Measurements from ENCODE around the gene CARMIL1.
"Not testable (repeated sequence)": the region's sequence is repeated elsewhere in the genome, so short reads cannot be mapped to it uniquely, and the experiment has no call there.

Gene CARMIL1

GRCh38 chr6:25359191-25359861, 80.2 kb downstream of the CARMIL1 start:
- no peak overlapping the region for H3K4me3 ChIP-seq (ENCODE audit: low read depth, low read length)
- no peak for DNase-seq (ENCODE audit: low read depth)

GRCh38 chr6:25359891-25360290, 80.7 kb downstream of the CARMIL1 start:
- no peak overlapping the region for H3K4me3 ChIP-seq (ENCODE audit: low read depth, low read length)
- no peak for DNase-seq (ENCODE audit: low read depth)

DNA sequence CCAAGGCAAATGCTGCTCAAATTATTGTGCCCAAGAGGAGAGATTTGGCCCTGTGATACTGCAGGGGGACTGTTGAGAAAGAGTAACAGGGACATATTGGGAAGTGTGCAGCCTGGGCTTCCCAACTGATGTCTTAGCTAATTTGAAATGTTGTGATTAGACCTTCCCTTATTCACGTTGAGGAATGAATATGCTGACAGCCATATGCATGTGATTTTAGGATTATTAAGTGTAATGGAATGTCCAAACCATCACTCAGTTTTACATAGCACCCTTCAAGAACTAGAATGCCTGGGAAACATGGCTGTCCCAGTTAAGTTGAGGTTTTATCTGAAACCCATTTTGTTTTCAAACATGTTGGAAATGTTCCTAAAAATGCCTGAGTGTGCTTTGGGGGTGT, 81.4 kb downstream of the CARMIL1 start:
- H3K4me3 ChIP-seq (ENCODE audit: low read depth, low read length) = no peak overlapping the region
- no peak for DNase-seq (ENCODE audit: low read depth)

DNA sequence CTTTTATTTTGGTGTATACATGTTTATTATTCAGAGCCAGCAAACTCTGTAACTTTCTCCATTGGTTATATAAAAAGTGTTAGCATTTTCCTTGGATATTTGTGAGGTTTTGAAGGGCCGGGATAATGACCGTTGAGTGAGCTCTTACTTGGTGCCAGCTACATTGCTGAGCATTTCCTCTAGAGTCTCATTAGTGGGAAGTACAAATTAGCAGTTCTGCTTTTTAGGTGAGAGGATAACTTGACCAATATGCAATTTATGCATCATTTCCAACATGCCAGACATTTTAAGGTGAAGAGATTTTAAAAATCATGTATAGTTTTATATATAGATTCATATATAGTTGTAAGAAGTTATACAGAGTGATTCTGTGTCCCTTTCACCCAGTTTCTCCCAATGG, 84.3 kb downstream of the CARMIL1 start:
- H3K4me3 ChIP-seq (ENCODE audit: low read depth, low read length) = no peak overlapping the region
- DNase-seq (ENCODE audit: low read depth) = no peak

DNA sequence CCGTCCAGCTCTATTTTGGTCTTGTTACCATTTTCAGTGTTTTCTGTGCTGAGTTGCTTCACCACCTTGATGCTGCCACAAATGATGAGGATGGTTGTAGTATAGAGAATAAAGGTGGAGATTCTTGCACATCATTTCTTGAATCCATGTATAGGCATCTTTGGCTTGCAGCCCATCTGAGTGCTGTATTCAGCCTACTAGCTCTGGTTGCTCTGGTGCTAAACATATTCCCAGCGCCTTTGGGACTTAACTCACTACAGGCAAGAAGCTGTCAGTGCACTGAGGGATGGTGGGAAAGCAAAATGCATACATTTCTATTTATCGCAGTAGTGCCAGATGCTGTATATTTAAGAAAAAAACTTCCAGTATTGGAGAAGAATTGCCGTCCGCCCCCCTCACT, 86.0 kb downstream of the CARMIL1 start:
- DNase-seq (ENCODE audit: low read depth) = no peak

DNA sequence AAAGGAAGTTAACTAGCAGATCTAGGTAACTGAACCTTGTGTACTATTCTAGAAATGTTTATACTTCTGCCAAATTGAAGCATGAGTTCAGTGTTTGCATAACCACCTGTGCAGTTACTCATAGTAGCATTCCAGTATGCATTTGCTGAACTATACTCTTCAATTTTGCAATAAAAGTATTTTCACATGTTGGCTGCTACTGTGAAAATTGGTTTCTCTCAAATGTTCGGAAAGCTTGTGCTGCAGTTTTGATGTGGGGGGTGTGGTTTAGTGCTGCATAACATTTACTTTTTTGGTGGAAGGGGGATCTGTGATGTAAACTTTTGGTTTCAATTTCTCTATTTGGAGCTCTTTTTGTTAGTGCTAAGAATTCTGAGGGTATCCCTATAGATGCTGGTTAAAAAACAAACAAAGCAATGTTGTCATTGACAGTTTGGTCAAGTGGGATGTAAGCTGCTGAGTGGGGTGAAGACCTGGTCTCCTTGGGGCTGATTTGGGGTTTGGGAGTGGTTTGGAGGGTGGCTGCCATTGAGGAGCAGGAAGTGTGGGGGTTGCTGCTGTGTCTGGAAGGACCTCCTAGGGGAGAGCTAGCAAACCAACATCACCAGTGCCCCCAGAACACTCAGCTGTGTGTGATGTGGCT, 87.8 kb downstream of the CARMIL1 start:
- DNase-seq (ENCODE audit: low read depth) = no peak
- no peak overlapping the region for H3K4me3 ChIP-seq (ENCODE audit: low read depth, low read length)

More for the DNA sequence above, 86.0 kb downstream of the CARMIL1 start:
- H3K4me3 ChIP-seq (ENCODE audit: low read depth, low read length) = no peak overlapping the region

GRCh38 chr6:25369036-25369432, 89.9 kb downstream of the CARMIL1 start:
- DNase-seq (ENCODE audit: low read depth) = no peak
- H3K4me3 ChIP-seq (ENCODE audit: low read depth, low read length) = no peak overlapping the region

- no peak overlapping the region for H3K4me3 ChIP-seq (ENCODE audit: low read depth, low read length)
- DNase-seq (ENCODE audit: low read depth) = no peak
Measured at GRCh38 chr6:25369433-25370177, 90.4 kb downstream of the CARMIL1 start.

GRCh38 chr6:25370178-25371036, 91.2 kb downstream of the CARMIL1 start:
- H3K4me3 ChIP-seq (ENCODE audit: low read depth, low read length) = no peak overlapping the region
- DNase-seq (ENCODE audit: low read depth) = no peak

- no peak for DNase-seq (ENCODE audit: low read depth)
- no peak overlapping the region for H3K4me3 ChIP-seq (ENCODE audit: low read depth, low read length)
Measured at GRCh38 chr6:25371037-25371347, 91.8 kb downstream of the CARMIL1 start.

DNA sequence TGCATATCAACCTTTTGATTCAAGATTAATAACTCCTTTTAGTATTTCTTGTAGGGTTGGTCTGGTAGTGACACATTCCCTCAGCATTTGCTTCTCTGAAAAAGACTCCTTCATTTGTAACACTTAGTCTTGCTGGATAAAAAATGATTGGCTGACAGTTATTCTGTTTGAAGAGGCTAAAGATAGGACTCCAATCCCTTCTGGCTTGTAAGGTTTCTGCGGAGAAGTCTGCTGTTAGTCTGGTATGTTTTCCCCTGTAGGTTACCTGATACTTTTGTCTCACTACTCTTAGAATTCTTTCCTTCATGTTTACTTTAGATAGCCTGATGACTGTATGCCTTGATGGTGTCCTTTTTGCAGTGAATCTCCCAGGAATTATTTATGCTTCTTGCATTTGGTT, 96.0 kb downstream of the CARMIL1 start:
- no peak overlapping the region for H3K4me3 ChIP-seq (ENCODE audit: low read depth, low read length)
- DNase-seq (ENCODE audit: low read depth) = no peak

DNA sequence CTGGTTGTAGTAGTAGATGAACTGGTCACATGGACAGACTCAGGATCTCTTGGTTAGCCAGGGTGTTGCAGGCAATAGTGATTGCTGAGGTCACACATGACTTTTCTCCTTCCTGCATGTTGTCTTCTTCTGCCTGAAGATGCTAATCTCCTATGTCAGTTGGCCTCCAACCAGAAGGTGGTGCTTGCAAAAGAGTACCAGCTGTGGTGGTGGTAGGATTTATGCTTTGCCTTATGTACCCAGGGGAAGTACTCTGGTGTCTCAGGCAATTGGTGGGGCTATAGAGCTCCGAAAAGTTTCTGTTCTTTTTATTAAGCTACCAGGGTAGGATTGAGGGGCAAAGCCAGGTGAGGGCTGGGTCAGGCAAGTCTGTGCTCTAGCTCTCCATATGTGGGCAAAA, 98.5 kb downstream of the CARMIL1 start:
- H3K4me3 ChIP-seq (ENCODE audit: low read depth, low read length) = no peak overlapping the region
- no peak for DNase-seq (ENCODE audit: low read depth)

DNA sequence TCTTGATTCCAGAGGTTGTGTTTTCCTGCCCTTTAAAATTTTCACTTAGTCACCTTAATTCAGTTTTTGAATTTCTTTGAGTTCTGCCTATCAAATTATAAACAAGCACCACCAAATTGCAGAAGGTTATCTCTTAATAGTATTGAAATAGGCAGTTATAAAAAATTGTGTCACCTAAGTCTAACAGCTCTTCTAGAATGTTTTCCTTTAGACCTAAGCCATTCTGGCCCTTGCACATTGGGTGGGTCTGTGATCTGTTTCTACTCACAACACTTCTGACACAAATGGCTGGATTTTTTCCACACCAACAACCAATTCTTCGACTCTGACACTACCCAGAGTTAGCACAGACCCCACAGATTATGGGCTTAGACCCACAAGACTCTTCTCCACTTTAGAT, 101.9 kb downstream of the CARMIL1 start:
- no peak for DNase-seq (ENCODE audit: low read depth)
- H3K4me3 ChIP-seq (ENCODE audit: low read depth, low read length) = no peak overlapping the region

DNA sequence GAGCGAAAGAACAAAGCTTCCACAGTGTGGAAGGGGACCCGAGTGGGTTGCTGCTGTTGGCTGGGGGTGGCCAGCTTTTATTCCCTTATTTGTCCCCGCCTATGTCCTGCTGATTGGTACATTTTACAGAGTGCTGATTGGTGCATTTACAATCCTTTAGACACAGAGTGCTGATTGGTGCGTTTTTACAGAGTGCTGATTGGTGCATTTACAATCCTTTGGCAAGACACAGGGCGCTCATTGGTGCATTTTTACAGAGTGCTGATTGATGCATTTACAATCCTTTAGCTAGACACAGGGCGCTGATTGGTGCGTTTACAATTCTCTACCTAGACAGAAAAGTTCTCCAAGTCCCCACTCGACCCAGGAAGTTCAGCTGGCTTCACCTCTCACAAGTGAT, 103.3 kb downstream of the CARMIL1 start:
- H3K4me3 ChIP-seq (ENCODE audit: low read depth, low read length); DNase-seq (ENCODE audit: low read depth): not testable (repeated sequence)

- DNase-seq (ENCODE audit: low read depth) = no peak
- H3K4me3 ChIP-seq (ENCODE audit: low read depth, low read length) = no peak overlapping the region
Measured at GRCh38 chr6:25384234-25384633, 105.1 kb downstream of the CARMIL1 start.

DNA sequence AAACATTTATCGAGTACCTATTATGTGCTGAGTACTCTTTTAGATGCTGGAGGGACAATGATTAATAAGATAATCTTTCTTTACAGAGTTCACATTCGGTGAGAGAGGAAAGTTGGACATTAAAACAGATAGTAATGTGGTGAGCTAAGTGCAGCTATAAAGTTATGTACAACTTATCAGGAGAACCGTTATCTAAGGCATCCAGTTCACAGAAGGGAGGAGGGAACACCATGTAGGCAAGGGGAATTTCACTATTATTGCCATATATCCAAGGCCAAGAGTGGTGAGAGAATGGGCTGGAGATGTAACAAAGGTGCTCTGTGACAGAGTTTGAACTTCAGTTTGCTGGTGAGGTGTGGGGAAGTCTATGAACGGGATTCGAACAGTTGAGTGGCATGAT, 105.8 kb downstream of the CARMIL1 start:
- DNase-seq (ENCODE audit: low read depth) = no peak
- no peak overlapping the region for H3K4me3 ChIP-seq (ENCODE audit: low read depth, low read length)

DNA sequence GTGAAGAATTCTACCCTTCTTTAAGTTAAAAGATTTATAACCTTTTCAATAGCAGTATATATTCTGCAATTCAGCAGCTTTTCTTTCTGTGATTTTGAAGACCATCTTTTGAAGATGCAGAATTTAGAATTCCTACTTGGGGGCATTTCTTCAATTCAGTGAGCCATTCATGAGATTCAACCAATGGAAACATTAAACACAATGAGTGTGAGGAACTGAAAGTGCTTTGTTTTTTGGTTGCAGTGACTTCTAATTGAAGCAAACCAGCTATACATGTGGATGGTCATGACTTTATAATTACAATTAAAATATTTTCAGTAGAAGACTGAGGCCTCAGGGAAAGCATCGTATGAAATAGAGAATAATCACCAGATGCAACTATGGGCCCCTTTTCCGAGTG, 108.3 kb downstream of the CARMIL1 start:
- H3K4me3 ChIP-seq (ENCODE audit: low read depth, low read length) = no peak overlapping the region

GRCh38 chr6:25387911-25388310, 108.7 kb downstream of the CARMIL1 start:
- H3K4me3 ChIP-seq (ENCODE audit: low read depth, low read length) = no peak overlapping the region
- DNase-seq (ENCODE audit: low read depth) = no peak

More for the DNA sequence above, 108.3 kb downstream of the CARMIL1 start:
- no peak for DNase-seq (ENCODE audit: low read depth)

DNA sequence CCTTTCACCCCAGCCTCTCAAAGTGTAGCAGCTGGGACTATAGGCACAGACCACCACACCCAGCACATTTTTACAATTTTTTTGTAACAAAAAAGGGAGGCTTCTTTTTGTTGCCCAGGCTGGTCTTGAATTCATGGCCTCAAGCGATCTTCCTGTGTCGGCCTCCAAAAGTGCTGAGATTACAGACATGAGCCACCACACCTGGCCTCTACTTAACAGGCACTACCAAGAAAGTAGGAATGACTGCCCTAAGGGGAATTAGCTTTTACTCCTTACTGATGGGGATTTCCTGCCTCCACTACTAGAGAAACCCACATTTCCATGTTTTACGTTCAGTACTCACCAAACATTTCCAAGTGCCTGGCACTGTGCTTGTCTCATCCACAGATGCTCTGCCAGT, 109.6 kb downstream of the CARMIL1 start:
- DNase-seq (ENCODE audit: low read depth) = no peak
- no peak overlapping the region for H3K4me3 ChIP-seq (ENCODE audit: low read depth, low read length)

- DNase-seq (ENCODE audit: low read depth) = no peak
- no peak overlapping the region for H3K4me3 ChIP-seq (ENCODE audit: low read depth, low read length)
Measured at GRCh38 chr6:25389471-25389870, 110.3 kb downstream of the CARMIL1 start.
